Naive thymus-derived CD4-positive, alpha-beta T cell (primary cell): Measurements from ENCODE around the gene GNG4. TPM values are rescaled to one million over a fixed set of nuclear protein-coding genes. Genes with fewer than 3 reads are reported as not detected.
"Not testable (repeated sequence)": the region's sequence is repeated elsewhere in the genome, so short reads cannot be mapped to it uniquely, and the experiment has no call there.

Experiments used
- ATAC-seq: fragments of 150-1000 bp; cut with Tn5 transposase; 2 replicates; pipeline ENCODE4 v1.10.0; 2021; ENCODE audit warnings: mild to moderate bottlenecking, moderate library complexity
- CTCF ChIA-PET: fragments of 350-600 bp; sonication (Branson Sonifier 250); formaldehyde crosslinking; loops from one replicate; lab custom pipeline; 2021; ENCODE audit warnings: antibody characterized with exemption; lab: Charles Lee
- POLR2A ChIA-PET: fragments of 350-600 bp; sonication (Branson Sonifier 250); formaldehyde crosslinking; loops from one replicate; lab custom pipeline; 2021; ENCODE audit warnings: antibody characterized with exemption, inconsistent platforms; lab: Charles Lee
- DNase-seq, 9 donors: peaks; one replicate each; pipeline versions ENCODE4 v3.0.0 to v3.0.0-alpha.2; 2020 to 2022; ENCODE audit warnings: mixed read lengths in 1 of 9
- H3K27ac ChIP-seq: one replicate; pipeline ENCODE4 v1.7.0; 2013; ENCODE audit warnings: mild to moderate bottlenecking, low read depth, low read length, moderate library complexity
- H3K27me3 ChIP-seq, 2 donors: one replicate each; pipeline ENCODE4 v1.7.0; 2013; ENCODE audit warnings: low read length in 2 of 2, mild to moderate bottlenecking in 2 of 2, moderate library complexity in 2 of 2; ENCODE audit not compliant: control insufficient read depth in 2 of 2, insufficient read depth in 2 of 2
- H3K36me3 ChIP-seq, 3 experiments: 1 replicate in 2 of 3; 2 replicates in 1 of 3; pipeline ENCODE4 v1.7.0; 2013; ENCODE audit warnings: low read length in 3 of 3, mild to moderate bottlenecking in 3 of 3, moderate library complexity in 1 of 3; ENCODE audit not compliant: insufficient read depth in 3 of 3, control insufficient read depth in 2 of 3
- H3K4me1 ChIP-seq, 2 donors: one replicate each; pipeline ENCODE4 v1.7.0; 2013; ENCODE audit warnings: low read length in 2 of 2, mild to moderate bottlenecking in 2 of 2, moderate library complexity in 1 of 2; ENCODE audit not compliant: control insufficient read depth in 2 of 2, insufficient read depth in 2 of 2
- H3K4me3 ChIP-seq: 2 replicates; pipeline ENCODE4 v1.7.0; 2013; ENCODE audit warnings: mild to moderate bottlenecking, low read length
- H3K9me3 ChIP-seq, 3 experiments: 1 replicate in 2 of 3; 2 replicates in 1 of 3; pipeline ENCODE4 v1.7.0; 2013; ENCODE audit warnings: low read length in 3 of 3; ENCODE audit not compliant: control insufficient read depth in 2 of 3
- H3K27ac Mint-ChIP-seq, 9 donors: one replicate each; pipeline ENCODE4 v1.8.0; 2020 to 2022; ENCODE audit warnings: mixed read lengths in 9 of 9, mild to moderate bottlenecking in 8 of 9, moderate library complexity in 5 of 9, inconsistent platforms in 2 of 9
- H3K27me3 Mint-ChIP-seq, 5 donors: one replicate each; pipeline ENCODE4 v1.8.0; 2021 to 2022; ENCODE audit warnings: mixed read lengths in 5 of 5, mild to moderate bottlenecking in 1 of 5
- H3K36me3 Mint-ChIP-seq, 5 donors: one replicate each; pipeline ENCODE4 v1.8.0; 2020 to 2022; ENCODE audit warnings: mixed read lengths in 5 of 5, mild to moderate bottlenecking in 3 of 5, inconsistent platforms in 1 of 5
- H3K4me1 Mint-ChIP-seq, 7 donors: one replicate each; pipeline ENCODE4 v1.8.0; 2020 to 2022; ENCODE audit warnings: mixed read lengths in 7 of 7, mild to moderate bottlenecking in 3 of 7, inconsistent platforms in 1 of 7
- H3K4me3 Mint-ChIP-seq, 10 donors: one replicate each; pipeline ENCODE4 v1.8.0; 2020 to 2022; ENCODE audit warnings: mild to moderate bottlenecking in 10 of 10, mixed read lengths in 10 of 10, moderate library complexity in 6 of 10, inconsistent platforms in 2 of 10
- H3K9me3 Mint-ChIP-seq, 11 donors: one replicate each; pipeline ENCODE4 v1.8.0; 2020 to 2022; ENCODE audit warnings: mixed read lengths in 11 of 11, mild to moderate bottlenecking in 4 of 11, inconsistent platforms in 1 of 11, moderate library complexity in 1 of 11
- intact Hi-C, 2 donors: fragments of 100-400 bp; cut with micrococcal nuclease; formaldehyde crosslinking; loops; one replicate each; pipeline ENCODE4 v1.15.1; 2023
- polyA plus RNA-seq, 2 donors: library from polyadenylated mRNA; unstranded; fragments of 300-500 nt; fragmentation: Illumina TruSeq; gene quantifications; one replicate each; pipeline ENCODE4 v1.2.3, GENCODE V29; 2021
- total RNA-seq, 6 experiments: library from RNA in 5 of 6; stranded (reverse) in 5 of 6; gene quantifications; 1 replicate in 5 of 6; 2 replicates in 1 of 6; pipeline ENCODE4 v1.2.3 and lab custom pipeline; 2021 to 2026

Gene GNG4
- total and polyA plus RNA-seq, 7 experiments from 2014 or later, result 0.17 to 2.3 TPM; not detected in 5

GRCh38 chr1:235640580-235640979 is 9.0 kb downstream of the GNG4 start:
- H3K4me3 Mint-ChIP-seq, result peak overlapping the region in 2 of 10 donors; percentile 11 to 23
- no peak for DNase-seq
- ATAC-seq, result no peak
- intact Hi-C loops, result loop anchor here in 1 of 2 donors (5.0 to 10.0 kb wide), 3 partner anchors 313 to 916 kb away; partner anchors contain the start of genes ARID4B and GGPS1
- Histone ChIP-seq H3K4me3 (no peak overlapping the region), H3K9me3 (no peaks in the 10 kb centered on the region), H3K4me1 (peaks cover 4 to 26% of the 10 kb centered on the region in 2 donors), H3K36me3 (no peaks in the 10 kb centered on the region), H3K27ac (no peak overlapping the region), H3K27me3 (no peaks in the 10 kb centered on the region)
- H3K27ac Mint-ChIP-seq, result peak overlapping the region in 2 of 9 donors; percentile 34 to 67
- CTCF ChIA-PET, result no interaction called here
- H3K4me1 Mint-ChIP-seq, result peaks cover 15 to 49% (median 19%) of the 10 kb centered on the region in 7 donors
- POLR2A ChIA-PET, result no interaction called here
- H3K27me3 Mint-ChIP-seq, result peaks cover 4 to 18% (median 13%) of the 10 kb centered on the region in 5 donors
- no peaks in the 10 kb centered on the region for H3K9me3 Mint-ChIP-seq
- H3K36me3 Mint-ChIP-seq, result peaks cover 0 to 5% (median 0%) of the 10 kb centered on the region in 5 donors

- ChIA-PET POLR2A (no interaction called here), CTCF (no interaction called here)
- H3K4me3 ChIP-seq, result no peak overlapping the region
- H3K4me1 Mint-ChIP-seq, result peaks cover 15 to 48% (median 19%) of the 10 kb centered on the region in 7 donors
- H3K27ac Mint-ChIP-seq, result peak overlapping the region in 4 of 9 donors; percentile 22 to 80 (median 50)
- peaks cover 0 to 5% (median 0%) of the 10 kb centered on the region in 5 donors for H3K36me3 Mint-ChIP-seq
- intact Hi-C loops, result loop anchor here in 1 of 2 donors (5.0 to 10.0 kb wide), 3 partner anchors 312 to 915 kb away; partner anchors contain the start of genes ARID4B and GGPS1
- H3K9me3 ChIP-seq, result no peaks in the 10 kb centered on the region
- no peak overlapping the region for H3K27ac ChIP-seq
- DNase-seq (no peak), ATAC-seq (no peak)
- no peak overlapping the region for H3K4me3 Mint-ChIP-seq
- H3K27me3 ChIP-seq, result no peaks in the 10 kb centered on the region
- no peaks in the 10 kb centered on the region for H3K36me3 ChIP-seq
- H3K9me3 Mint-ChIP-seq, result no peaks in the 10 kb centered on the region
- H3K27me3 Mint-ChIP-seq, result peaks cover 0 to 13% (median 11%) of the 10 kb centered on the region in 5 donors
- H3K4me1 ChIP-seq, result peaks cover 4 to 26% of the 10 kb centered on the region in 2 donors
Measured at GRCh38 chr1:235639226-235640205, 10.1 kb downstream of the GNG4 start.

GRCh38 chr1:235638612-235639011 is 11.0 kb downstream of the GNG4 start:
- CTCF ChIA-PET, H3K4me3 ChIP-seq, POLR2A ChIA-PET, intact Hi-C loops, H3K27ac ChIP-seq, H3K4me3 Mint-ChIP-seq, H3K27me3 ChIP-seq, H3K9me3 ChIP-seq, H3K9me3 Mint-ChIP-seq, H3K36me3 ChIP-seq, DNase-seq, H3K27ac Mint-ChIP-seq, H3K36me3 Mint-ChIP-seq, ATAC-seq: not testable (repeated sequence)
- Mint-ChIP-seq H3K4me1 (peaks cover 15 to 45% (median 19%) of the 10 kb centered on the region in 7 donors), H3K27me3 (peaks cover 0 to 14% (median 9%) of the 10 kb centered on the region in 5 donors)
- H3K4me1 ChIP-seq, result peaks cover 4 to 26% of the 10 kb centered on the region in 2 donors

GRCh38 chr1:235637756-235638534 is 11.6 kb downstream of the GNG4 start:
- Histone ChIP-seq H3K4me3 (no peak overlapping the region), H3K27me3 (no peaks in the 10 kb centered on the region), H3K9me3 (no peaks in the 10 kb centered on the region), H3K4me1 (peaks cover 4 to 22% of the 10 kb centered on the region in 2 donors), H3K36me3 (no peaks in the 10 kb centered on the region), H3K27ac (no peak overlapping the region)
- ChIA-PET CTCF (no interaction called here), POLR2A (no interaction called here)
- peaks cover 0 to 2% (median 0%) of the 10 kb centered on the region in 5 donors for H3K36me3 Mint-ChIP-seq
- peaks cover 11 to 40% (median 15%) of the 10 kb centered on the region in 7 donors for H3K4me1 Mint-ChIP-seq
- DNase-seq (no peak), ATAC-seq (no peak)
- no peak overlapping the region for H3K27ac Mint-ChIP-seq
- intact Hi-C loops, result no loop called here
- peaks cover 0 to 14% (median 7%) of the 10 kb centered on the region in 5 donors for H3K27me3 Mint-ChIP-seq
- H3K4me3 Mint-ChIP-seq, result no peak overlapping the region
- H3K9me3 Mint-ChIP-seq, result no peaks in the 10 kb centered on the region

- Histone ChIP-seq H3K4me3 (no peak overlapping the region), H3K36me3 (no peaks in the 10 kb centered on the region), H3K4me1 (peaks cover 0 to 4% of the 10 kb centered on the region in 2 donors), H3K27me3 (no peaks in the 10 kb centered on the region), H3K9me3 (no peaks in the 10 kb centered on the region), H3K27ac (no peak overlapping the region)
- ATAC-seq, result no peak
- peaks cover 0 to 40% (median 7%) of the 10 kb centered on the region in 7 donors for H3K4me1 Mint-ChIP-seq
- H3K4me3 Mint-ChIP-seq, result no peak overlapping the region
- POLR2A ChIA-PET, result no interaction called here
- no peak overlapping the region for H3K27ac Mint-ChIP-seq
- intact Hi-C loops, result no loop called here
- peaks cover 0 to 10% (median 6%) of the 10 kb centered on the region in 5 donors for H3K27me3 Mint-ChIP-seq
- CTCF ChIA-PET, result no interaction called here
- no peaks in the 10 kb centered on the region for H3K9me3 Mint-ChIP-seq
- H3K36me3 Mint-ChIP-seq, result no peaks in the 10 kb centered on the region
- no peak for DNase-seq
Measured at GRCh38 chr1:235635938-235636662, 13.5 kb downstream of the GNG4 start.
